H9 (cell line): ENCODE measurements around the gene HS3ST4. TPM values are rescaled to one million over a fixed set of nuclear protein-coding genes. Genes with fewer than 3 reads are reported as not detected.

Source experiments
- DNase-seq: peaks from one replicate; pipeline ENCODE4 v3.0.0-alpha.2; 2017
- H2AFZ ChIP-seq: one replicate; pipeline ENCODE4 v1.6.1; 2013; ENCODE audit warnings: mild to moderate bottlenecking, low read length, control low read depth, moderate library complexity
- H2AK5ac ChIP-seq: 2 replicates; pipeline ENCODE4 v1.6.1; 2013; ENCODE audit warnings: low read length, control low read depth, mixed read lengths; ENCODE audit not compliant: insufficient read length
- H2BK120ac ChIP-seq: one replicate; pipeline ENCODE4 v1.6.1; 2013; ENCODE audit warnings: low read depth, mild to moderate bottlenecking, low read length, control low read depth, inconsistent platforms; ENCODE audit not compliant: poor library complexity, severe bottlenecking
- H2BK12ac ChIP-seq: 2 replicates; pipeline ENCODE4 v1.6.1; 2013; ENCODE audit warnings: low read length, control low read depth, mixed read lengths, low read depth; ENCODE audit not compliant: insufficient read length
- H2BK15ac ChIP-seq: 2 replicates; pipeline ENCODE4 v1.6.1; 2013; ENCODE audit warnings: low read depth, low read length, control low read depth
- H2BK20ac ChIP-seq: one replicate; pipeline ENCODE4 v1.6.1; 2013; ENCODE audit warnings: low read depth, mild to moderate bottlenecking, low read length, control low read depth, inconsistent platforms; ENCODE audit not compliant: poor library complexity, severe bottlenecking
- H2BK5ac ChIP-seq: 2 replicates; pipeline ENCODE4 v1.6.1; 2013; ENCODE audit warnings: low read length, control low read depth, mixed read lengths; ENCODE audit not compliant: insufficient read length
- H3K14ac ChIP-seq: 2 replicates; pipeline ENCODE4 v1.6.1; 2013; ENCODE audit warnings: low read length, control low read depth; ENCODE audit not compliant: insufficient read depth
- H3K18ac ChIP-seq: 2 replicates; pipeline ENCODE4 v1.6.1; 2013; ENCODE audit warnings: low read depth, mild to moderate bottlenecking, mixed read lengths, low read length, control low read depth; ENCODE audit not compliant: insufficient read length
- H3K23ac ChIP-seq: 2 replicates; pipeline ENCODE4 v1.6.1; 2013; ENCODE audit warnings: low read length, control low read depth, mixed read lengths, low read depth; ENCODE audit not compliant: insufficient read length
- H3K23me2 ChIP-seq: 2 replicates; pipeline ENCODE4 v1.6.1; 2013; ENCODE audit warnings: low read depth, mild to moderate bottlenecking, mixed read lengths, low read length, control low read depth; ENCODE audit not compliant: insufficient read length, poor library complexity, severe bottlenecking
- H3K27ac ChIP-seq: 2 replicates; pipeline ENCODE4 v1.5.1; 2013; ENCODE audit warnings: low read length, control low read depth, mixed read lengths, low read depth; ENCODE audit not compliant: insufficient read length
- H3K27me3 ChIP-seq: 2 replicates; pipeline ENCODE4 v1.6.1; 2013; ENCODE audit warnings: low read length, control low read depth, inconsistent platforms; ENCODE audit not compliant: insufficient read depth
- H3K4ac ChIP-seq: 2 replicates; pipeline ENCODE4 v1.6.1; 2013; ENCODE audit warnings: low read depth, mild to moderate bottlenecking, control low read depth, inconsistent platforms, low read length, moderate library complexity
- H3K4me1 ChIP-seq: 2 replicates; pipeline ENCODE4 v1.6.1; 2013; ENCODE audit warnings: low read length, control low read depth, inconsistent platforms; ENCODE audit not compliant: insufficient read depth
- H3K4me2 ChIP-seq: 2 replicates; pipeline ENCODE4 v1.6.1; 2013; ENCODE audit warnings: low read length, control low read depth, mixed read lengths; ENCODE audit not compliant: insufficient read length, insufficient read depth
- H3K56ac ChIP-seq: 2 replicates; pipeline ENCODE4 v1.6.1; 2013; ENCODE audit warnings: low read depth, mild to moderate bottlenecking, mixed read lengths, low read length, control low read depth; ENCODE audit not compliant: insufficient read length
- H3K79me1 ChIP-seq: 2 replicates; pipeline ENCODE4 v1.6.1; 2013; ENCODE audit warnings: low read depth, mild to moderate bottlenecking, moderate library complexity, low read length, control low read depth, inconsistent platforms; ENCODE audit not compliant: insufficient read depth, poor library complexity, severe bottlenecking
- H3K79me2 ChIP-seq: 2 replicates; pipeline ENCODE4 v1.6.1; 2013; ENCODE audit warnings: low read length, control low read depth, inconsistent platforms; ENCODE audit not compliant: insufficient read depth
- H3K9ac ChIP-seq: 2 replicates; pipeline ENCODE4 v1.6.1; 2013; ENCODE audit warnings: low read length, control low read depth, mixed read lengths; ENCODE audit not compliant: insufficient read length; ENCODE audit errors: extremely low read depth
- H3K9me3 ChIP-seq: one replicate; pipeline ENCODE4 v1.6.1; 2013; ENCODE audit warnings: low read depth, low read length, inconsistent platforms; ENCODE audit not compliant: control insufficient read depth
- H3T11ph ChIP-seq: one replicate; pipeline ENCODE4 v1.6.1; 2013; ENCODE audit warnings: mild to moderate bottlenecking, low read length, control low read depth, inconsistent platforms
- H4K20me1 ChIP-seq: one replicate; pipeline ENCODE4 v1.6.1; 2013; ENCODE audit not compliant: control insufficient read depth, insufficient read length, insufficient read depth
- H4K5ac ChIP-seq: 2 replicates; pipeline ENCODE4 v1.6.1; 2013; ENCODE audit warnings: low read depth, mild to moderate bottlenecking, mixed read lengths, low read length, control low read depth; ENCODE audit not compliant: insufficient read length
- H4K8ac ChIP-seq: replicated peaks from 2 replicates; pipeline ENCODE4 v1.6.1; 2013; ENCODE audit warnings: low read length, control low read depth, mixed read lengths, low read depth; ENCODE audit not compliant: insufficient read length
- H4K91ac ChIP-seq: 2 replicates; pipeline ENCODE4 v1.6.1; 2013; ENCODE audit warnings: low read depth, mild to moderate bottlenecking, moderate library complexity, mixed read lengths, low read length, control low read depth; ENCODE audit not compliant: insufficient read length
- H3K27ac Mint-ChIP-seq, 3 experiments: 2 replicates in 2 of 3; 3 replicates in 1 of 3; pipeline ENCODE4 v1.8.0; 2020 to 2021; ENCODE audit warnings: mixed read lengths in 3 of 3, mild to moderate bottlenecking in 1 of 3, moderate library complexity in 1 of 3
- H3K27me3 Mint-ChIP-seq: 2 replicates; pipeline ENCODE4 v1.8.0; 2021; ENCODE audit warnings: low read depth, mild to moderate bottlenecking, moderate library complexity, mixed read lengths
- H3K36me3 Mint-ChIP-seq, 3 experiments: 2 replicates in 2 of 3; 3 replicates in 1 of 3; pipeline ENCODE4 v1.8.0; 2020 to 2021; ENCODE audit warnings: low read depth in 3 of 3, mixed read lengths in 3 of 3; ENCODE audit not compliant: insufficient read depth in 1 of 3
- H3K4me1 Mint-ChIP-seq, 2 experiments: 2 replicates each; pipeline ENCODE4 v1.8.0; 2020; ENCODE audit warnings: mixed read lengths in 2 of 2
- H3K4me3 Mint-ChIP-seq, 2 experiments: 2 replicates in 1 of 2; 3 replicates in 1 of 2; pipeline ENCODE4 v1.8.0; 2020 to 2021; ENCODE audit warnings: mild to moderate bottlenecking in 2 of 2, mixed read lengths in 2 of 2, moderate library complexity in 1 of 2
- H3K9me3 Mint-ChIP-seq, 2 experiments: 2 replicates in 1 of 2; 3 replicates in 1 of 2; pipeline ENCODE4 v1.8.0; 2020; ENCODE audit warnings: mild to moderate bottlenecking in 2 of 2, mixed read lengths in 2 of 2, moderate library complexity in 1 of 2
- CTCF ChIP-seq: fragments of 200-600 bp; sonication (generic); conservative IDR thresholded peaks from 3 replicates; pipeline ENCODE4 v1.8.0; 2021; ENCODE audit warnings: antibody characterized with exemption, mild to moderate bottlenecking
- WGBS: extraction: QIAGEN DNeasy Blood & Tissue Kit; methylation state at CpG from one replicate; pipeline ENCODE4 v1.1.7; 2013; ENCODE audit warnings: missing lambda C conversion rate, low lambda C conversion rate, mixed read lengths; ENCODE audit not compliant: insufficient read length; ENCODE audit errors: extremely low coverage; 5-methylcytosine and 5-hydroxymethylcytosine counted together
- total RNA-seq: library from RNA; stranded (reverse); gene quantifications from 2 replicates; pipeline ENCODE4 v1.2.1, GENCODE V29; 2021

Gene HS3ST4
- total RNA-seq, 1 experiment from 2014 or later = 1.7 TPM

DNA sequence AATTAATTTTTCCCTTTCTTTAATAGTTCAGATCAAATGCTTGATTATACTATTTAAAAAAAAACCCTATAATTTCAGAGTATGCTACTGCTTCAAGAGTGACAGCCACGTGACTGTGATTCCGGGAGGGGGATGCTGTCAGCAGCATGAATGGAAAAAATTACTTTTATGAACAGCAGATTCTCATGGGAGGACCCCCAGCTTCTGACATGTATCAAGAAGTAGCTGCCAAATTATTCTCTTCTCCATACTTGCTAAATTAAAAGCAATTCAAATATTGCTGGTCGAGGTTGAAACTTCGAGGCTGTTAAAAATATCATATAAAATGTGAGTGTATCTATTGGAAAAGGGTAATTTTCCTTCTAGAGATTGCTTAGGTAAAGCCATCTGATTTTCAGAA, 95.0 kb downstream of the HS3ST4 start:
- Histone ChIP-seq H3K79me1 (no peaks in the 10 kb centered on the region), H2BK15ac (no peak overlapping the region), H3K14ac (no peak overlapping the region), H3K4me1 (no peaks in the 10 kb centered on the region; the same call in 1 of the 2 replicates), H3T11ph (no peak overlapping the region), H3K27ac (no peak overlapping the region), H2BK20ac (no peak overlapping the region), H4K8ac (no peak overlapping the region), H3K23ac (no peak overlapping the region), H3K27me3 (no peaks in the 10 kb centered on the region), H3K79me2 (no peaks in the 10 kb centered on the region), H3K4ac (no peak overlapping the region), H2AFZ (no peak overlapping the region), H3K56ac (no peak overlapping the region), H3K4me2 (no peak overlapping the region), H3K9me3 (no peaks in the 10 kb centered on the region), H2BK5ac (no peak overlapping the region), H3K23me2 (no peaks in the 10 kb centered on the region), H3K9ac (no peak overlapping the region), H3K18ac (no peak overlapping the region), H2AK5ac (no peak overlapping the region), H4K20me1 (no peaks in the 10 kb centered on the region), H4K5ac (no peak overlapping the region), H2BK120ac (no peak overlapping the region), H4K91ac (no peak overlapping the region), H2BK12ac (no peak overlapping the region)
- no peak overlapping the region for H3K4me3 Mint-ChIP-seq
- H3K27ac Mint-ChIP-seq = no peak overlapping the region
- H3K27me3 Mint-ChIP-seq = peaks cover 1% of the 10 kb centered on the region; the same call in 1 of the 2 replicates
- WGBS = no CpG with 5 or more reads among the region's 4 CpGs
- no peaks in the 10 kb centered on the region for H3K36me3 Mint-ChIP-seq
- H3K4me1 Mint-ChIP-seq = peaks cover 5 to 7% of the 10 kb centered on the region in 2 experiments
- TF ChIP-seq CTCF = no peak
- H3K9me3 Mint-ChIP-seq = peaks cover 0 to 2% of the 10 kb centered on the region in 2 experiments; a peak in 1 of 5 replicates
- DNase-seq = no peak
